Stimulated activated CD4-positive, alpha-beta T cell treated with anti-CD3 and anti-CD28 coated beads, Interleukin-4, amount 100 ng/mL, for 1 hour (primary cell): Measurements from ENCODE around the gene TSTD2.
"Not testable (repeated sequence)": the region's sequence is repeated elsewhere in the genome, so short reads cannot be mapped to it uniquely, and the experiment has no call there.

Experiments used
- DNase-seq: peaks from one replicate; pipeline ENCODE4 v3.0.0-alpha.2; 2020

The TSTD2 gene

DNA sequence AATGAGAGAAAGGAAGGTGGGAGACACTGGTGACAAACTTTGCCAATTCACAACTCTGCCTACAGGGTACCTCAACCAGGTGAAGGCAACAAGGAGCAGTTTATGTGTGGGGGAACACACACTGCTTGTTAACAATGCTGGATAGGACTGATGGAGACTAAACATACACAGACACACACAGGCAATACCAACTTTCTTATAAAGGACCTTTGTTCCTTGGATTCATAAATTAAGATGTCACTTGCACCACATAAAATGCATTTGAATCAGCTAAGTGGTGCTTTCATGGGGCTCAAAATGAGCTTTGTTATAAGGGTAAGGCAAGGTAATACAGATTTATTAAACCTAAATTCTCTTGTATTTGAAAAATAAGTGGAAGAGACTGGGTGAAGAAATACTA is 4.0 kb downstream of the TSTD2 start:
- DNase-seq = no peak

DNA sequence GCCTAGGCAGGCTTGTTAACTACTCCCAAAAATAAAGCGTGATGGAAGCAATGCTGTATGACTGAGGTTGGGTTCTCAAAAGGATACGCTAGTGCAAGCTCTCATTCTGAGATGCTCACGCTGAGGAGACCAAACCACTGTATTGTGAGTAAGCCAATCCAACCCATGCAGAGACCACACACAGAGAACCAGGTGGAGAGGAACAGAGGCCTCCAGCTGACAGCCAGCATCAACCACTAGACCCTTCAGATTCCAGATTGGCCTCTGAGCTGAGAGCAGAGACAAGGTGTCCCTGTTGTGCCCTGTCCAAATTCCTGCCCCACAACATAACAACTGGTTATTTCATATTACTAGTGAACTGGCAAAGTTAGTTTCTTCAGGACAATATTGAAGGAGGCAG is 4.5 kb downstream of the TSTD2 start:
- no peak for DNase-seq

DNA sequence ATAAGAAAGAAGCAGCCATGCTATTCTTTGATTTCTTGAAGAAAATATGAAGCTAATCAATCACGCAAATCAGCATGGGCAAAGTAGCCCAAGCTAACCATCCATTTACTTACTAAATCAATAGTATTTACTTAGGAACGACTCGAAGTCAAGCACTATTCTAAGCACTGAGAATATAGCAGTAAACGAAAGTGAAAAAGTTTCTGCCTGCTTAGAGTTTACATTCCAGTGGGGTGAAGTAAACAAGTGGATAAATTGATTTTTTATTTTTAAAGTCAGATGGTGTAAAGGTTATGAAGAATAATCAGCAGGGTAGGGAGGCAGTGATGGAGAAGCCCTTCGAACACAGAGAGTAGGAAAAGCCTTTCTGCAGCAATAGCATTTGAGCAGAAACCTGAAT is 5.5 kb downstream of the TSTD2 start:
- no peak for DNase-seq

DNA sequence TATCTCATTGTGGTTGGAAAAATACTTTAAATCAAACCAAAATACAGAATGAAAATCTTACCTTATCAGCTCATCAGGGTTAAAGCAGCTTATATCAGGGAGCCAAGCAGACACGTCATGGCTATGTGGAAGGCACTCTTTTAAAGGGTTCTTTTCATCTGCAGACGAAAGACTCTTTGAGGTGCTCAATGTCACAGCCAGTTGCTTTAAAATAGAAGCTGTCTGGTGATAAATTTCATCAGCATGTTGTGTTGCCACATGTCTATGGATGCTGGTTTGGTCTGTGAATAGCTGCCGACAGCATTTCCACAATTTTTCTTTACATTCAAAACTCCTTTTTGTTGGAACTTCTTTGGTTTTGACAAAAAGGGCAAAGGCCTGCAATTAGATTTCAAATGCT is 7.5 kb downstream of the TSTD2 start:
- no peak for DNase-seq

DNA sequence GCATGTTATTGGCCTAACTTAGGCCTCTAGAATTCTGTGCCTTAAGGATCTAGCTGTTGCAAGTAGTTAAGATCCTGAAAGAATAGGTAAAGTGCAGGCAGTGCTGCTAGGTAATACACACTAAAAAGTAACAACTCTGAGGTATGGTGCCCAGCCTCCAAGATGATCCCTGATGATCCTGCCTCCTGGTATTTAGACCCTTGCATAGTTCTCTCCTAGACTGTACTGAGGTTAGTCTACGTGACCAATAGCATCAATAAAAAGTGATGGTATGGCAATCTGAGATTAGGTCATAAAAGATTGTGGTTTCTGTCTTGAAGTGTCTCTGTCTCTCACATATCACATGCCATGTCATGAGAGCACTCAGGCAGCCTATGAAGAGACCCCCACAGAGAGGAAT is 9.2 kb downstream of the TSTD2 start:
- no peak for DNase-seq

DNA sequence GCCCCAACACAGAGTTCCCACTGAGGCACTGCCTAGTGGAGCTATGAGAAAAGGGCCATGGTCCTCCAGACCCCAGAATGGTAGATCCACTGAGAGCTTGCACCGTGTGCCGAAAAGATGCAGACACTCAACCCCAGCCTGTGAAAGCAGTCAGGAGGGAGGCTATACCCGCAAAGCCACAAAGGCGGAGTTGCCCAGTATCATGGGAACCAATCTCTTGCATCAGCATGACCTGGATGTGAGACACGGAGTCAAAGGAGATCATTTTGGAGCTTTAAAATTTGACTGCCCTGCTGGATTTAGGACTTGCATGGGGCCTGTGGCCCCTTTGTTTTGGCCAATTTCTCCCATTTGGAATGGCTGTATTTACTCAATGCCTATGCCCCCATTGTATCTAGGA is 10.7 kb downstream of the TSTD2 start:
- DNase-seq = not testable (repeated sequence)

DNA sequence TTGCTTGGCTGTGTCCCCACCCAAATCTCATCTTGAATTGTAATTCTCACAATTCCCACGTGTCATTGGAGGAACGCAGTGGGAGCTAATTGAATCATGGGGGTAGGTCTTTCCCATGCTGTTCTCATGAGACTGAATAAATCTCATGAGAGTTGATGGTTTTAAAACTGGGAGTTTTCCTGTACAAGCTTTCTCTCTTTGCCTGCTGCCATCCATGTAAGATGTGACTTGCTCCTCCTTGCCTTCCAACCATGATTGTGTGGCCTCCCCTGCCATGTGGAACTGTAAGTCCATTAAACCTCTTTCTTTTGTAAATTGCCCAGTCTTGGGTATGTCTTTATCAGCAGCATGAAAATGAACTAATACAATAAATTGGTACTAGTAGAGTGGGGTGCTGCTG is 13.1 kb downstream of the TSTD2 start:
- not testable (repeated sequence) for DNase-seq

DNA sequence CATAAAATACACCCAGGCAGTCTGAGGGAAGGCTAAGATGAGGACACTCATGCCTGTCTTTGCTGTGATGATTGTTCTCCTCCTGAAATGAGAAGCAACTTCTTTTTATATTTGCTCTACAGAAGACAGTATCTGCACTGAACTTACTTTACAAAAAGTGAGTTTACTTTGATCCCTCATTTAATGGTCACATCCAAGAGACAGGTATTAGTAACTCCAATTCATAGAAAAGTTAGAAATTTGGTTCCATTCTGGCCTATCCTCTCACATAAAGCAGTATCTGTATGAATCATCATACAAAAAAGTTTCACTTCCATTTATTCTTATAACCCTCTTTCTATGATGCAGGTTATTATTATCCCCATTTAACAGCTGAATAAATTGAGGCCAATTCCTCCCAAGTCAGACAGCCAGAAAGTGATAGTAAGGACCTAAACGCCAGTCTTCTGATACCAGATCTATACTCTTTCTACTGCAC is 15.2 kb downstream of the TSTD2 start:
- no peak for DNase-seq

DNA sequence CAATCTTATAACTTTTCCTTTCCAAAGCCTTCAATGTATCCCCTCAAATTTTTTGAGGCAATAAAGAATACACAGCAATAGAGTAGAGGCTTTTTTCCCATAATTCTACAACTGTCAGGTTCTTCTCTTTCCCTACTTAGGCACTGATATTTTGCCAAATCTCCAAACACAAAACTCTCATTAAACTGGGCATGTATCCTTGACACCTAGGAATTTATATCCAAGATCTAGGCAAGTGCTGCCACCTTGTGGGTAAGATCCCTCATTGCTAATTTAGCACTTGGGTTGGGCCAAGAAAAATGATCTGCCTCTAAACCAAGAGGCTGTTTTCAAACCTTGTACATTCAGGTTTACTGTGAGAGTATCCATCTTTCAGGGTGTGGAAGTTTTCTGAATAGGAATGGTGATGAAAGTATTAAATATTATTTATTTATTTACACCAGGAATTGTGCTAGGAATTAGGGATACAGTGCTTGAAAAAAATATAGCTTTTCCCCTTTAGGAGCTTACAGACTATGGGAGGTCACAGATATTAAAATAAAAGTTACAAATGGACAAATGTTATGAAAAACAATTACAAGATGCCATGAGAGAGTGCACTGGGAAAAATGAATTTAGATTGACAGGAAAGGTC is 17.6 kb downstream of the TSTD2 start:
- DNase-seq = peak; percentile 25

DNA sequence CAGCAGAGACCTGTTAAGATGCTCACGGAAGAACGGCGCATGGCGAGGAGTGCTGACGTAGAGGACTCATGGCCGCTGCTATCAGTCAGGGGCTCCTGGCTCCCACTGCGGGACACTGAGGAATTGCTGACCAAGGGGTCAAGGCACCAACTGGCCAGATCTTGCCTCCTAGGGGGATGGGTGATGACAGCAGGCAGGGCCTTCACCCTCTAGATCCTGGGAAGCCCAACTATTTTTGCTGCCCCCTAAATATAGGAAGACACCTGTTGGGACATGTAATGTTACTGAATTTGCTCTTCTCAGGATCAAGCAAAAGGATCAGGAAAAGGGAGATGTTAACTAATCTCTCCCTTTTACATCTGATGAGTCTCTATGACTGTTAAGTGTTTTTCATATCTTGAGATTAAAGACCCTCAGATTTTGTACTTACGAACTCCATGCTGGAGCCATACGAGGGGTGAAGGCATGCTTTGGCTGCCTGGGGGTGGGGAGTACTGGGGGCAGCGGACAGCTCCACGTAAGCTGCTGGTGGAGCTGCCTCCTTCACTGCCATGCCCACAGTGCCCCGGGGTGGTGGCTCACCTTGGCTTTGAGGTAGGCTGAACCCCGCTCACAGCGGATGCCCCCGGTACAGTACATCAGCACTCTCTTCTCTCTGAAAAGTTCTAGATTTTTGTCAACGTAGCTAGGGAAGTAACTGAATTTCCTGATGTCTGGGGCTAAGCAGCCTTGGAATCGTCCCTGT is 28.1 kb downstream of the TSTD2 start:
- DNase-seq = no peak

DNA sequence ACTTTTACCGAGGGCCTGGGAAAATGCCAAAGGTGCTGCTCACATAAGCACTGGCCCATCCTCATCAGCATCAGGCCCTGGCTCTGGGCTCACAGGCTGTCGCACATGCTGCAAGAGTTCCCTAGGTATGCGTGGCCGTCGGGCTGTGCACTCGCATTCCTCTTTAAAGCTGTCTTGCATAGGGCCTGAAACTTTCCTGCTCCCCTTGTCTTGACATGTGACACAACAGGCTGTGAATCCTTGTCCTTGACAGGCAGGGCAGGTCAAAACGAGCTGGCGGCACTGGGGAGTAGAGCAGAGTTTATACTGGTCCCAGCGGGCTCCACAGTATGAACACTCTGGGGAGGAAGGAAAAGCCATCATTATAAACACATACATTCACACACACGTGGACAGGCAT is 30.7 kb downstream of the TSTD2 start:
- DNase-seq = no peak

DNA sequence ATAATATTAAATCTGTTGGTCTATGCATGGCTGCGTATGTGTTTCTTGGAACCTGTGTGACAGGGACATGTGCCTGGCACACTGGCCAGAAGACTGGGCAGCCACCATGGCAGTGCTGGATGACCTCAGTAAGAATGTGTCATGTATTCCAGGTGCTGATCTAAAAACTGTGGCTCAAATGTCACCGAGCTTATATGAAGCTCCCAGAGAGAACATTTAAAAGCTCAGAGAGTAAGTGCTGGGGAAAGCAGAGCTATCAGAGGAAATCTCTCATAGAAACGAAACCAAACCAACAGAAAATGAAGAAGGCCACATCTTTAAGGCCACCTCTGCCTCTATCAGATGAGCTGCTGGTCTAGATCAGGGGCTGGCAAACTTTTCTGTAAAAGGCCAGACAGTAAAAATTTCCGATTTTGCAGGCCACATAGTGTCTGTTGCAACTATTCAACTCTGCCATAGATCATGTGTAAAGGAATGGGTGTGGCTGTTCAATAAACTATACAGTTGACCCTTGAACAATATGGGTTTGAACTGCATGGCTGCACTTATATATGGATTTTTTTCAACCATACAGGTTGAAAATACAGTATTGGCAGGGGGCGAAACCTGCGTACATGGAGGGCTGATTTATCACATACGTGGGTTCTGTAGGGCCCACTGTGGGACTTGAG is 31.8 kb downstream of the TSTD2 start:
- DNase-seq = no peak

DNA sequence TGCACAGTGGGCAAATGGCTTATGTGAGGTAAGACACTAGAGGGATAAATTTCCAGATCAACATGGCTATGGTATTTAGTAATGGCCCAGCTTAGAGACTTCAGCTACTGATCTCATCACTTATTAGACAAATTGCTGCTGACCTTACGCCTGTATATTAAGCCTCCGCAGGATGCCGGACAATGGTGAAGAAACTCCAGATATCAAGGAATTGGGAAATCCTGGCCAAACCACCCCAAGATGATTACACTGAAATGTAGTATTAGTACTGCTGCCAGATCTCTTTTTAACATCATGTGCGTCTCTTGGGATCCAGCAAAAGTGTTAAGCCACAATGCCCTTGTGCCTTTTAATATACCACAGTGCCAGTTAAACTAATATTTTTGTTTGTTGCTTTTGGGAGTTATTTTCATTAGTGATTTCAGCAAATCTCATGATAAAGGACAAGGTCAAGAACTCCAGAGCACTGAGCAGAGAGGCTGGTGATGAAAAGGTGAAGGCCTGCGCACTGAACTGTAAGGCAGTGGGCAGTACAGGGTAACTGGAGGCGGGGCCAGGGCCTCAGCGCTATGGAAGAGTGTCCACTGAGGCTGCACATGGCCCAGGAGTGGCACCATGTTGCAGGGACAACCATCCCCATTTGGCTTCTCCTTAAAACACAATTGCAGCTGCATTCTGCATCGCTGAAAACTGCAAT is 32.5 kb downstream of the TSTD2 start:
- DNase-seq = no peak

DNA sequence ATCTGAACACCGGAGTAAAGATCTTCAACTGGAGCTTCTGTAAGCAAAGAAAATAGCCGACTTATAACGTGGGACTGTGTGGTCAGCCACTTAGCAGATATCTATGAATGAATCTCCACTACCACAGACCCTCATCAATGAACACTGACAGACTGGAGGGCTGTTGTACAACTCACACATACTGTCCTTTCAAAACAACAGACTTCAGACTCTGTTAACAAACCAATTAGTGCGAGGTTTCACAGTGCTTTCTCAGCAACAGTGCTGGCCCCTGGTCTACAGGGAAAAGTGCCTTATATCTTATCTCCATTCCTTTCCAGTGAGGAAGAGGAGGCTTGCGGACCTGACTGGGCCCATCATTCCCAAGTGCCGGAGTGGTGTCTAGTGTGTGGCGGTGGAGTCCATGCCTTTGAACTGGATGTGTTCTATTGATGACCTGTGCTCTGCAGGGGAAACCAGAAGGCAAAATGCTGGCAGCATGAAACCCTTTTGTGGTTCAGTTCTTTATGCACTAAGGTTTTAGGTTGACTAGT is 33.8 kb downstream of the TSTD2 start:
- DNase-seq = no peak

DNA sequence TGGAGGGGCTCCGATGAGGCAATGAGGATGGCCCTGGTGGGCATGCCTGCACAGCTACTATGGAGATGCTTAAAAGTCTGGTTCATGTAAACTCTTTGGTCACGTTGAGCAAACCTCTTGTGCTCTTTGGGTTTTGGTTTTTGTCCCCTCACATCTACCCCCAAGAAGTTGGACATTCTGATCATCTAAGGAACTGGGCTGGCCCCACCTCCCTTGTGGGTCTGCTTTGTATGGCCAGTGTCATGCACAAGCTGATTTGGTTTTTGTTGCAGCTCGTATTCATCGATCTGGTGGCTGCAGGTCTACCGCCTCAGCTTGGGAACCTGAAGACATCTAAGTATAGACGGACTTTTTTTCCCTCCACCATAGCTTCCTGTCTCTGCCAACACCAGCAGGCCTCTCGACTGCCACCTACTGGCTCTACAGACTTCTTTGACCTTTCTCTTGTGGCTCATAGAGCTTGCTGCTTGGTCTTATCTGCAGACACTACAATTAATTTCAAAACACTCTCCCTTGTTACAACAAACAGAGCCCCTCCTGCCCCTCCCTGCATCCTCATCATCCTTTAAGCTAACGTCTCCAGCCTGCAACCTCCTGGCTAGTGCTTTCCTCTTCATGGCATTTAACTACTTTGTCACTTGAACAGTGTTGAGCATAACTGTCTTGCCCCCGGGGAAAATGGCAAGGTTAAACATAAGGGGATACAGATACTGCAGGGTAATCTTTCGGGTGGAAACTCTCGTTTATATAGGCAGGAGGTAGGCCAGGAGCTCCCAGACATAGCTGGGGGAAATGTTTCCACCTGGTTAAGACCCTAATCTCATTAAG is 34.5 kb downstream of the TSTD2 start:
- DNase-seq = peak; percentile 64

DNA sequence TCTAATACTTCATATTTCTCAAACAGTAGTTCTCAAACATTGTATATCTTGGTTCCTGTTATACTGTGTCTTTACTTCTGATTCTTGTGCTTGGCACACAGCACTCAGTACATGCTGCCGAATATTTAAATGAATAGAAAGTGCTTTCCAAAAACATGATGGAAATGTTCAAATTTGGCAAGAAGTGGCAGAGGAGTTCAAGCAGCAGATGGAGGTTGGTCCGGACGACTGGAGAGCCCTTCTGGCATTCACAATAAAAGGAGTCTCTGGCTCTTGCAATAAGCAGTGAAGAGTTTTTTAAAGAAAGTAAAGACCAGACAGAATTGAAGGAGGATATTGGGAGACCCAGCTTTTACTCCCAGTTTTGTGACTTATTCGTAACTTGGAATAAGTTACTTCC is 36.3 kb downstream of the TSTD2 start:
- no peak for DNase-seq

DNA sequence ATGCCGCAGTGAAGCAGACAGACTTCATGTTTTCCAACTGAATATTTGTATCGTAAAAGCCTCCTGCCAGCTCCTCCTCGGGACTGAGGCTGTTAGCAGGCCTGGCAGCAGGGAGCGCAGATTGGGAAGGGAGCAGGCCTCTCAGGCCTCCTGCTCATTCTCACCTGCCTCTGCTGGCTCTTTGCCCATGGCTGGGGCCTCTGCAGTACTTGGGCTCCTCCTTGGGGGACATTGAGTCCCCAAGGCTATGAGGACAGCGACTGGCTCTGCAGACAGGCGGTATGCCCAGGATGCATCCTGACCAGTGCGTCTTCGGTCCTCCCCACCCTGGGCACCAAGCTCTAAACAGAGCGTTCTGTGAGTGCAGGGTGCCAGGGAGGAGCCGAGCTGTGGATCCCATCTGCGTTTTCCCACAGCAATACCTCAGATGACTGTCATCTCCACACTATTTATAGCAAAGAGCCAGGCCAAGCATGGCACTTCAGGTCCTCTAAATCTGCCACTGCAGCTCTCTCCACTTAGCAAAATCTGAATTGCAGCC is 38.7 kb downstream of the TSTD2 start:
- no peak for DNase-seq

DNA sequence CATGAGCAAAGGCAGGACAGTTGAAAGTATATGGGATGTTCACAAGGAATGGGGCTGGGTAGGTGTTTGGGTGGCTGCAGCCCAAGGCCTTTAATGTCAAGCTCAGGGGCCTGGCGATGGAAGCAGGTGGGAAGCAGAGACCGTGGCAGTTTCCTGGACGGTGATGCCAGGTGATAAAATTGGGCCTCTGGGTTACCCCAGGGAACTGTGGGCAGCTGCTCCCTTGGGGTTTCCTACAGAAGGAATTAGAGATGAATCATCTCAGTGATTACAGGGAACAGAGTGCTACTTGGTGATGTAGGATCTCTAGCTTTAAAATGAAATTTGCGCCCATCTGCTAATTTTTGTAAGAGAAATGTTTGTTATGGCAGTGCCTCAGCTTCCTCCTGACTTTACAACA is 39.2 kb downstream of the TSTD2 start:
- DNase-seq = no peak

DNA sequence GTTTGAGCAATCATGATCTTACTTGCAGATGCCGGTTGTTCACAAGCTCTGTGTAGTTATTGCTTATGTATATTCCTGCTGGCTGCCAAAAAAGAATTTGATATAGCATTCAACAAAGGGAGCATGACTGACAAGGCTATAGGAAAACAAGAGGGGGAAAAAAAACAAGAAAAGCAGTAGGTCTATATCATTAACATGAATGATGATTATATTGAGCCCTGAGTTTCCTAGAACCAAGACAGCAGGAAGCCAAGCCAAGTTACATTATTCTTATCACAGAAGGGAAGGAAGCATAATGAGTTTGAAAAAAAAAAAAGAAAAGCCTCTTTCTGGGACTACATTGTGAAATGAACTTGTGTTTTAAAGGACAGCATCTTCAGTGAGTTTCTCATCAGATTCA is 41.0 kb downstream of the TSTD2 start:
- DNase-seq = no peak

DNA sequence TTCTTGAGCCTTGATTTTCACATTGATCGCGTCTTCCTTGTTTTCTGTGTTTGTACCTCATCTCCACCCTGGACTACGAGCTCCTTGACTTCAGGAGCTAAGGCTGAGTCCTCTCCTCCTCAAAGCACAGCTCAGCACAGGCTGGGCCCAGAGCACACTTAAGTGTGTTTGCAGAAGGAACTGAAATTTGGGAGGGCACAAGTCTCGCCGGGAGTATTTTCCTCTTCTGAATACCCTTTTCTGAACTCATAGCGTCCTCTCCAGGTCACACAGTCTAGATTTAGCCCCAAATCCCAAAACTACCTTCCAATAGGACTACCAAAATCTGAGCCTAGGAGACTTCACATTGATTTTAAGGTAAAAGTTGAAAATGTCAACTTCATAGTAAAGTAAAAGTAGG is 41.6 kb downstream of the TSTD2 start:
- DNase-seq = no peak

DNA sequence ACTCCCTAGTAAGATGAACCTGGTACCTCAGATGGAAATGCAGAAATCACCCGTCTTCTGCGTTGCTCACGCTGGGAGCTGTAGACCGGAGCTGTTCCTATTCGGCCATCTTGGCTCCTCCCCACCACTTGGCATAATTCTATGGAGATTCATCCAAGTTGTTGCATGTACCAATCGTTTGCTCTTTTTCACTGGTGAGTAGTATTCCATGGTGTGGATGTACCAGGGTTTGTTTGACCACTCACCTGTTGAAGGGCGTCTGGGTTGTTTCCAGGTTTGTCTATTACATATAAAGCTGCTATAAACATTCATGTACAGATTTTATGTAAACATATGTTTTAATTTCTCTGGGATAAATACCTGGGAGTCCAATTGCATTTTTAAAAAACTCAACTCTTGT is 46.3 kb downstream of the TSTD2 start:
- DNase-seq = not testable (repeated sequence)

DNA sequence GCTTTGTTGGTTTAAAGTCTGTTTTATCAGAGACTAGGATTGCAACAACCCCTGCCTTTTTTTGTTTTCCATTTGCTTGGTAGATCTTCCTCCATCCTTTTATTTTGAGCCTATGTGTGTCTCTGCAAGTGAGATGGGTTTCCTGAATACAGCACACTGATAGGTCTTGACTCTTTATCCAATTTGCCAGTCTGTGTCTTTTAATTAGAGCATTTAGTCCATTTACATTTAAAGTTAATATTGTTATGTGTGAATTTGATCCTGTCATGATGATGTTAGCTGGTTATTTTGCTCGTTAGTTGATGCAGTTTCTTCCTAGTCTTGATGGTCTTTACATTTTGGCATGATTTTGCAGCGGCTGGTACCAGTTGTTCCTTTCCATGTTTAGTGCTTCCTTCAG is 48.4 kb downstream of the TSTD2 start:
- not testable (repeated sequence) for DNase-seq
